ENCODE measurements around the gene PLAAT4.
"Not testable (repeated sequence)": the region's sequence is repeated elsewhere in the genome, so short reads cannot be mapped to it uniquely, and the experiment has no call there.

PLAAT4 gene

GRCh38 chr11:63517156-63517555 is 19.5 kb upstream of the PLAAT4 start:
- in situ Hi-C loops (cut with MboI; ENCODE audit: low sequenced_read_pairs, unreplicated experiment) = no loop called here
- no peak for DNase-seq (ENCODE audit: low spot score)
- TF ChIP-seq, protein P1, sequence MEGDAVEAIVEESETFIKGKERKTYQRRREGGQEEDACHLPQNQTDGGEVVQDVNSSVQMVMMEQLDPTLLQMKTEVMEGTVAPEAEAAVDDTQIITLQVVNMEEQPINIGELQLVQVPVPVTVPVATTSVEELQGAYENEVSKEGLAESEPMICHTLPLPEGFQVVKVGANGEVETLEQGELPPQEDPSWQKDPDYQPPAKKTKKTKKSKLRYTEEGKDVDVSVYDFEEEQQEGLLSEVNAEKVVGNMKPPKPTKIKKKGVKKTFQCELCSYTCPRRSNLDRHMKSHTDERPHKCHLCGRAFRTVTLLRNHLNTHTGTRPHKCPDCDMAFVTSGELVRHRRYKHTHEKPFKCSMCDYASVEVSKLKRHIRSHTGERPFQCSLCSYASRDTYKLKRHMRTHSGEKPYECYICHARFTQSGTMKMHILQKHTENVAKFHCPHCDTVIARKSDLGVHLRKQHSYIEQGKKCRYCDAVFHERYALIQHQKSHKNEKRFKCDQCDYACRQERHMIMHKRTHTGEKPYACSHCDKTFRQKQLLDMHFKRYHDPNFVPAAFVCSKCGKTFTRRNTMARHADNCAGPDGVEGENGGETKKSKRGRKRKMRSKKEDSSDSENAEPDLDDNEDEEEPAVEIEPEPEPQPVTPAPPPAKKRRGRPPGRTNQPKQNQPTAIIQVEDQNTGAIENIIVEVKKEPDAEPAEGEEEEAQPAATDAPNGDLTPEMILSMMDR (IDR thresholded peaks at IDR 0.05; ENCODE audit: borderline replicate concordance, control extremely low read depth, extremely low read depth, insufficient read depth, missing control alignments) = no peak

GRCh38 chr11:63518548-63518947 is 18.1 kb upstream of the PLAAT4 start:
- DNase-seq (ENCODE audit: low spot score) = no peak
- TF ChIP-seq, protein P1 (IDR thresholded peaks at IDR 0.05; ENCODE audit: borderline replicate concordance, control extremely low read depth, extremely low read depth, insufficient read depth, missing control alignments) = no peak
- in situ Hi-C loops (cut with MboI; ENCODE audit: low sequenced_read_pairs, unreplicated experiment) = no loop called here

GRCh38 chr11:63520606-63521170 is 15.9 kb upstream of the PLAAT4 start:
- no peak for DNase-seq (ENCODE audit: low spot score)
- TF ChIP-seq, protein P1 (IDR thresholded peaks at IDR 0.05; ENCODE audit: borderline replicate concordance, control extremely low read depth, extremely low read depth, insufficient read depth, missing control alignments) = no peak
- in situ Hi-C loops (cut with MboI; ENCODE audit: low sequenced_read_pairs, unreplicated experiment) = no loop called here

DNA sequence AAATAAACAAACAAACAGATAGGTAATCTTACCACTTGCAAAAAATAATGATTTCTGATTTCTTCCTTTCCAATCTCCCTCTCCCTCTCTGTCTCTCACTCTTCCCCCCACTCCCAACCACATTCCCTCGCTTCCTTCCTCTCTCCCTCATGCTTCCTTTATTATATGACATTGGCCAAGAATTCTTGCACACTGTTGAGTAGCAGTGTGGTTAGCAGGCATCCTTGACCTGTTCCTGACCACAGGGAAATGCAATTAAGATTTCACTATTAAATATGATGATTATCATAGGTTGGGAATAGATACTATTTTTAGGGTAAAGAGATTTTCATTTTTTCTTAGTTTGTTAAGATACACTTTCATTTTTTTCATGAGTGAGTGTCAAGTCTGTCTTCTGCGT is 14.7 kb upstream of the PLAAT4 start:
- TF ChIP-seq, protein P1 (IDR thresholded peaks at IDR 0.05; ENCODE audit: borderline replicate concordance, control extremely low read depth, extremely low read depth, insufficient read depth, missing control alignments) = no peak
- no peak for DNase-seq (ENCODE audit: low spot score)
- in situ Hi-C loops (cut with MboI; ENCODE audit: low sequenced_read_pairs, unreplicated experiment) = no loop called here

DNA sequence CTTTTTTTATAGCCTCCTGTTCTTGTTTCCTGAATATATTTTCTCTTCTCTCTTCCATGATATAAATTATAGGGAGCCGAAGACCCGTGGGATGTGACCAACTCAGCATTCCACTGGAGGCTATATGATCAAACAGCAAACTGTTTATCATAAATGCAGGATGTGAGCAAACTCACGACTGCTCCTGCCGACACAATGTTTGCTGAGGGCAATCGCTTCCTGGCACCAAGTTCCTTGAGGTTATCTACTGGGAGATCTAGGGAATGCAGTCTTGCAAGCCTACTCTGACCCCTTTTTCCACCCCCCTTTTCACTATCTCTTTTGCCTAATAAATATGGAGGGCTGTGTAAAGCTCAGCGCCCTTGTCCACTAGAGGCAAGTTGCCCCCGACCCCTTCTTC is 13.5 kb upstream of the PLAAT4 start:
- no peak for DNase-seq (ENCODE audit: low spot score)
- in situ Hi-C loops (cut with MboI; ENCODE audit: low sequenced_read_pairs, unreplicated experiment) = no loop called here
- TF ChIP-seq, protein P1 (IDR thresholded peaks at IDR 0.05; ENCODE audit: borderline replicate concordance, control extremely low read depth, extremely low read depth, insufficient read depth, missing control alignments) = no peak

DNA sequence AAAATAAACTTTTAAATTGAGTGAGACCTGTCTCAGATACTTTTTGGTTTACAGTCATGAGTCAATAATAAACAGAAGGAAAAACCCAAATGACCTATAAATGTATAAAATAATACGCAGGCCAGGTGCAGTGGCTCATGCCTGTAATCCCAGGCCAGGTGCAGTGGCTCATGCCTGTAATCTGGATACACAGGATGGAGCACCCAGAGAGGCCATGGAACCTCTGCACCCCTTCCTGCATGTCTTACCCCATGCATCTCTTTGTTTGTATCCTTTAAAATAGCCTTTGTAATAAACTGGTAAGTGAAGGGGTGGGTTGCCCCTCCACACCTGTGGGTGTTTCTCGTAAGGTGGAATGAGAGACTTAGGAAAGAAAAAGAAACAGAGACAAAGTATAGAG is 8.9 kb upstream of the PLAAT4 start:
- TF ChIP-seq, protein P1 (IDR thresholded peaks at IDR 0.05; ENCODE audit: borderline replicate concordance, control extremely low read depth, extremely low read depth, insufficient read depth, missing control alignments) = no peak
- no peak for DNase-seq (ENCODE audit: low spot score)
- in situ Hi-C loops (cut with MboI; ENCODE audit: low sequenced_read_pairs, unreplicated experiment) = no loop called here

- in situ Hi-C loops (cut with MboI; ENCODE audit: low sequenced_read_pairs, unreplicated experiment); DNase-seq (ENCODE audit: low spot score): not testable (repeated sequence)
Measured at GRCh38 chr11:63528156-63528555, 8.5 kb upstream of the PLAAT4 start.

GRCh38 chr11:63528729-63529278 is 7.8 kb upstream of the PLAAT4 start:
- DNase-seq (ENCODE audit: low spot score); in situ Hi-C loops (cut with MboI; ENCODE audit: low sequenced_read_pairs, unreplicated experiment): not testable (repeated sequence)

DNA sequence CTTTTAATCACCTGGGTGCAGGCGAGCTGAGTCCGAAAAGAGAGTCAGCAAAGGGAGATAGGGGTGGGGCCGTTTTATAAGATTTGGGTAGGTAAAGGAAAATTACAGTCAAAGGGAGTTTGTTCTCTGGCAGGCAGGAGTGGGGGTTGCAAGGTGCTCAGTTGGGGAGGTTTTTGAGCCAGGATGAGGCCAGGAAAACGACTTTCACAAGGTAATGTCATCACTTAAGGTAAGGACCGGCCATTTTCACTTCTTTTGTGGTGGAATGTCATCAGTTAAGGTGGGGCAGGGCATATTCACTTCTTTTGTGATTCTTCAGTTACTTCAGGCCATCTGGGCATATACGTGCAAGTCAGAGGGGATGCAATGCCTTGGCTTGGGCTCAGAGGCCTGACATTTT is 7.2 kb upstream of the PLAAT4 start:
- DNase-seq (ENCODE audit: low spot score); in situ Hi-C loops (cut with MboI; ENCODE audit: low sequenced_read_pairs, unreplicated experiment): not testable (repeated sequence)

Measured in GM13976 (cell line).